K562 (cell line): ENCODE measurements around the gene PCARE. TPM values are rescaled to one million over a fixed set of nuclear protein-coding genes. Genes with fewer than 3 reads are reported as not detected.

ENCODE experiments used
- ATAC-seq: fragments of 200-7000 bp; cut with Tn5 transposase; 3 replicates; pipeline ENCODE4 v1.9.1; 2020; ENCODE audit warnings: moderate library complexity
- BruUV-seq: library from RNA; stranded (reverse); fragments of 400-500 nt; replicated peaks from 2 replicates; lab custom pipeline; 2021; lab: Mats Ljungman, UMichigan
- CTCF ChIA-PET: fragments of 300-600 bp; formaldehyde crosslinking; extraction: SDS; loops from one replicate; lab custom pipeline; 2021; ENCODE audit warnings: low intra/inter-chr PET ratio; lab: Yijun Ruan, JAX
- POLR2A ChIA-PET: fragments of 300-600, 350-650 bp; sonication (Branson Sonifier 250); formaldehyde crosslinking; extraction: SDS; loops from one replicate; lab custom pipeline; 2021; ENCODE audit warnings: antibody characterized with exemption, inconsistent platforms; lab: Yijun Ruan, JAX
- DNase-seq, 4 experiments: peaks; one replicate each; pipeline versions ENCODE4 v3.0.0 to v3.0.0-alpha.2; 2011 to 2018; ENCODE audit warnings: low spot score in 3 of 4, mixed read lengths in 3 of 4; ENCODE audit errors: extremely low read depth in 1 of 4
- FAIRE-seq: peaks from 2 replicates; lab custom pipeline; 2011; peaks lifted over from hg19 to GRCh38; lab: Jason Lieb, UNC
- H2AFZ ChIP-seq: 2 replicates; pipeline ENCODE4 v1.6.0; 2011; ENCODE audit warnings: low read depth, low read length, control low read depth, inconsistent platforms
- H3K27ac ChIP-seq: fragments of 200-600 bp; 3 replicates; pipeline ENCODE4 v1.8.0; 2011; ENCODE audit warnings: low read depth, mild to moderate bottlenecking, control low read depth, inconsistent platforms, low read length, moderate library complexity, mixed read lengths; ENCODE audit errors: extremely low read depth
- H3K27me3 ChIP-seq, 2 experiments: fragments of 300-600 bp in 1 of 2; 2 replicates in 1 of 2; 3 replicates in 1 of 2; pipeline versions ENCODE4 v1.6.0 to v1.8.0; 2011; ENCODE audit warnings: inconsistent platforms in 2 of 2, low read length in 2 of 2, mild to moderate bottlenecking in 1 of 2, mixed read lengths in 1 of 2, moderate library complexity in 1 of 2; ENCODE audit not compliant: control insufficient read depth in 2 of 2, insufficient read depth in 2 of 2
- H3K36me3 ChIP-seq: fragments of 300-600 bp; 3 replicates; pipeline ENCODE4 v1.8.0; 2011; ENCODE audit warnings: mild to moderate bottlenecking, low read length, inconsistent platforms; ENCODE audit not compliant: control insufficient read depth, insufficient read depth
- H3K4me1 ChIP-seq, 2 experiments: fragments of 200-600 bp in 1 of 2; replicated peaks in 1 of 2; 2 replicates in 1 of 2; 3 replicates in 1 of 2; pipeline versions ENCODE4 v1.5.1 to v1.8.0; 2011; ENCODE audit warnings: inconsistent platforms in 2 of 2, low read length in 2 of 2, mild to moderate bottlenecking in 1 of 2, mixed read lengths in 1 of 2, moderate library complexity in 1 of 2; ENCODE audit not compliant: control insufficient read depth in 2 of 2, insufficient read depth in 2 of 2
- H3K4me2 ChIP-seq: 2 replicates; pipeline ENCODE4 v1.6.1; 2011; ENCODE audit warnings: low read length, control low read depth, inconsistent platforms, mixed read lengths; ENCODE audit not compliant: insufficient read depth
- H3K4me3 ChIP-seq: fragments of 200-600 bp; sonication (generic), shearing (Covaris generic); 2 replicates; pipeline ENCODE4 v1.5.1; 2016; ENCODE audit warnings: control low read depth, inconsistent platforms
- H3K79me2 ChIP-seq: fragments of 200-600 bp; 3 replicates; pipeline ENCODE4 v1.8.0; 2011; ENCODE audit warnings: low read length, inconsistent platforms; ENCODE audit not compliant: control insufficient read depth, insufficient read depth
- H3K9ac ChIP-seq, 2 experiments: 2 replicates each; pipeline versions ENCODE4 v1.6.0 to v1.6.1; 2011; ENCODE audit warnings: low read depth in 2 of 2, low read length in 2 of 2, control low read depth in 1 of 2, inconsistent platforms in 1 of 2, mild to moderate bottlenecking in 1 of 2, mixed read lengths in 1 of 2; ENCODE audit not compliant: insufficient read depth in 1 of 2
- H3K9me1 ChIP-seq: one replicate; pipeline ENCODE4 v1.6.0; 2011; ENCODE audit warnings: inconsistent platforms, mild to moderate bottlenecking, low read length, moderate library complexity; ENCODE audit not compliant: control insufficient read depth, insufficient read depth
- H3K9me3 ChIP-seq: replicated peaks from 2 replicates; pipeline ENCODE4 v1.5.1; 2011; ENCODE audit warnings: low read depth, low read length, inconsistent platforms; ENCODE audit not compliant: control insufficient read depth, insufficient read depth
- H4K20me1 ChIP-seq: replicated peaks from 2 replicates; pipeline ENCODE4 v1.6.1; 2011; ENCODE audit warnings: low read length, inconsistent platforms, mixed read lengths; ENCODE audit not compliant: control insufficient read depth, insufficient read depth
- KDM2B ChIP-seq: fragments of 250-450 bp; sonication (Bioruptor Pico); IDR thresholded peaks from 2 replicates; pipeline ENCODE4 v1.8.0; 2021; ENCODE audit warnings: mild to moderate bottlenecking, moderate library complexity
- ZBTB49 ChIP-seq: sonication (generic); formaldehyde crosslinking; IDR thresholded peaks from 2 replicates; pipeline ENCODE4 v1.8.0; 2022; ENCODE audit warnings: missing genetic modification reagents, mild to moderate bottlenecking, borderline replicate concordance
- WGBS: fragments of 100-300 bp; shearing (Covaris generic); methylation state at CpG from one replicate; pipeline ENCODE4 v1.1.6; 2016; ENCODE audit warnings: low coverage, mixed read lengths; ENCODE audit not compliant: insufficient coverage; ENCODE audit errors: missing lambda C conversion rate; 5-methylcytosine and 5-hydroxymethylcytosine counted together
- in situ Hi-C: fragments of 300-500 bp; cut with MboI; formaldehyde crosslinking; loops from 4 replicates; pipeline ENCODE4 v1.15.0; 2018; ENCODE audit warnings: inconsistent platforms, mixed read lengths
- intact Hi-C: fragments of 100-400 bp; cut with micrococcal nuclease; formaldehyde crosslinking; loops from 2 replicates; pipeline ENCODE4 v1.14.2; 2022
- polyA plus RNA-seq, 8 experiments: library from polyadenylated mRNA; depleted of rRNA in 4 of 8; stranded (reverse) in 5 of 8; unstranded in 3 of 8; fragments of >200 nt; fragmentation: Nextera tagmentation in 2 of 8; fragmentation: Illumina TruSeq in 1 of 8; extraction: Ambion mirVana in 2 of 8; extraction: Trizol in 1 of 8; gene quantifications; 2 replicates each; pipeline versions ENCODE4 v1.2.1 to v1.2.3, GENCODE V29; 2011 to 2014; ENCODE audit warnings: inconsistent platforms in 1 of 8, missing spikeins in 1 of 8
- total RNA-seq, 7 experiments: library from RNA; depleted of rRNA in 6 of 7; stranded (reverse); fragments of >200 nt in 6 of 7; fragmentation: Illumina TruSeq in 2 of 7; extraction: Trizol in 2 of 7; gene quantifications; 2 replicates each; pipeline versions ENCODE4 v1.2.1 to v1.2.3, GENCODE V29; 2011 to 2021; ENCODE audit warnings: low replicate concordance in 1 of 7

PCARE gene
- total and polyA plus RNA-seq, 9 of the 15 experiments (the other 6 are each of a cell fraction or from before 2014, with no cell fraction given): not detected

- no TSS peak for BruUV-seq
- 4% methylated on average over 8 of the region's 8 CpGs for WGBS
- H4K20me1 ChIP-seq: no peaks in the 10 kb centered on the region
- in situ Hi-C loops (no loop called here), intact Hi-C loops (no loop called here)
- no peak overlapping the region for H3K9ac ChIP-seq
- DNase-seq (no peak), ATAC-seq (no peak), FAIRE-seq (no peak)
- H3K4me1 ChIP-seq: peaks cover 0 to 3% of the 10 kb centered on the region in 2 experiments; a peak in 1 of 5 replicates
- no peak overlapping the region for H3K4me3 ChIP-seq
- H3K36me3 ChIP-seq: no peaks in the 10 kb centered on the region
- H3K4me2 ChIP-seq: no peak overlapping the region
- no peak overlapping the region for H3K27ac ChIP-seq
- CTCF ChIA-PET: no interaction called here
- H3K9me3 ChIP-seq: no peaks in the 10 kb centered on the region
- POLR2A ChIA-PET: interaction anchor here (0.5 to 0.8 kb wide), 2 partner anchors 19 to 25 kb away, joined by 4 read pairs; no protein-coding TSS in a partner anchor
- H2AFZ ChIP-seq: no peak overlapping the region
- TF ChIP-seq ZBTB49 (CRISPR knock-in tag) (no peak), KDM2B (CRISPR knock-in tag) (no peak)
- H3K27me3 ChIP-seq: peaks cover 11 to 56% of the 10 kb centered on the region in 2 experiments
- no peaks in the 10 kb centered on the region for H3K9me1 ChIP-seq
- no peaks in the 10 kb centered on the region for H3K79me2 ChIP-seq
Measured at GRCh38 chr2:29050591-29050990, 23.7 kb downstream of the PCARE start.
